Fibroblast of pulmonary artery (primary cell): ENCODE data around the gene LSM12.
"Not testable (repeated sequence)": the region's sequence is repeated elsewhere in the genome, so short reads cannot be mapped to it uniquely, and the experiment has no call there.

ENCODE experiments used
- DNase-seq: peaks from one replicate; pipeline ENCODE4 v3.0.0-alpha.2; 2010; ENCODE audit warnings: low read depth
- H3K4me3 ChIP-seq: replicated peaks from 2 replicates; pipeline ENCODE4 v1.5.1; 2011; ENCODE audit warnings: low read depth, mild to moderate bottlenecking, control low read depth, low read length, moderate library complexity
- CTCF ChIP-seq: IDR thresholded peaks from 2 replicates; pipeline ENCODE4 v1.5.1; 2011; ENCODE audit warnings: mild to moderate bottlenecking, control low read depth, low read length, inconsistent platforms; ENCODE audit errors: missing control alignments

LSM12 gene

GRCh38 chr17:44049294-44050060 is 17.0 kb downstream of the LSM12 start:
- no peak overlapping the region for H3K4me3 ChIP-seq
- TF ChIP-seq CTCF: no peak
- no peak for DNase-seq

- H3K4me3 ChIP-seq, DNase-seq: not testable (repeated sequence)
Measured at GRCh38 chr17:44046893-44047292, 19.6 kb downstream of the LSM12 start.

GRCh38 chr17:44045486-44045885 is 21.0 kb downstream of the LSM12 start:
- DNase-seq: no peak
- no peak for TF ChIP-seq CTCF
- no peak overlapping the region for H3K4me3 ChIP-seq

- TF ChIP-seq CTCF: no peak
- no peak overlapping the region for H3K4me3 ChIP-seq
- DNase-seq: peak; percentile 69
Measured at GRCh38 chr17:44044071-44044470, 22.4 kb downstream of the LSM12 start.

GRCh38 chr17:44043272-44043696 is 23.2 kb downstream of the LSM12 start:
- TF ChIP-seq CTCF: no peak
- peak; percentile 90 for DNase-seq
- no peak overlapping the region for H3K4me3 ChIP-seq

- H3K4me3 ChIP-seq: no peak overlapping the region
- TF ChIP-seq CTCF: no peak
- DNase-seq: no peak
Measured at GRCh38 chr17:44039829-44040635, 26.4 kb downstream of the LSM12 start.

- TF ChIP-seq CTCF: no peak
- DNase-seq: no peak
- no peak overlapping the region for H3K4me3 ChIP-seq
Measured at GRCh38 chr17:44038604-44039011, 27.9 kb downstream of the LSM12 start.
